ENCODE data around the gene TKT.

The TKT gene

DNA sequence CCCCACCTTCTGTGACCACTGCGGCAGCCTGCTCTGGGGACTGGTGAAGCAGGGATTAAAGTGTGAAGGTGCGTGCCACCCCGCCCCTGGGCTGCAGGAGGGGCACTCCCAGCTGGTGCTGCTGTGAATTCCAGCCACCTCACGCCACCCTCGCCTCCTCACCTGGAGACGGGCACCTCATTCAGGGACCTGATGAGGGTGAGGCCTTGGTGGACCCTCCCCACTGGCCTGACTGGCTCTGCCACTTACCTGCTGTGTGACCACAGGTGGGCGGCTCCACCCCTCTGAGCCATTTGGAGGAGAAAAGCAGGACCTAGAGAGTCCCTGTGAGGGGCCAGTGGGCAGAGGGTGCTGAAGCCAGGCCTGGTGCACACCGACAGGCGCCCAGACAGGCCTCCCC, 72.3 kb downstream of the TKT start:
- in situ Hi-C loops (cut with HindIII; ENCODE audit: low pct_unique_long_range_greater_than_20kb, low sequenced_read_pairs), result no loop called here
- no peak for TF ChIP-seq JUND (IDR thresholded peaks at IDR 0.05; ENCODE audit: low read depth)
- no peak for DNase-seq (ENCODE audit: low read depth in 1 of 2, low spot score in 1 of 2)

DNA sequence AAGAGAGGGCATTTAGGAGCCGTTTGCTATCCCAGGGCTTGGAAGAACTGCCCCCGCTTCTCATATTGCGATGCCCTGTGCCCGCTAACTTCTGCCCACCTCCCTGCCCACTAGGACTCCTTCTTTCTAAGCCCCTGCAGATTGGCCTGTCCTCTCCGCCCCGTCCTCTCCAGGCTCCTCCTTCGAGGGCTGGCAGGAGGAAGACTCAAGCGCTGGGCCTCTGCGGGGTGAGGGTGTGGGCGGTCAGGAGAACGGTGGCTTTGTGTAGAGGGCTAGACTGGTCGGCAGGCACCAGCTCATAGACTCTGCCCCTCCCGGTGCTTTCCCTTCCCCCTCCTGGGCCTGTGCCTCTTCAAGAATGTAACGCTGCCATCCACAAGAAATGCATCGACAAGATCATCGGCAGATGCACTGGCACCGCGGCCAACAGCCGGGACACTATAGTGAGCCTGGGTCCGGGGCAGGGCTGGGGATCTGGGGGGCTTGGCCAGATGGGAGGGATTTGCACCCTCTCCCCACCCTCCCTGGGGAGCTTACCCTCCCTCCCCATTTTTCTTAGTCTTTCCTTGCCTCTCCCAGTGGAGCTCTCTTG, 73.0 kb downstream of the TKT start:
- in situ Hi-C loops (cut with HindIII; ENCODE audit: low pct_unique_long_range_greater_than_20kb, low sequenced_read_pairs), result no loop called here
- no peak for TF ChIP-seq JUND (IDR thresholded peaks at IDR 0.05; ENCODE audit: low read depth)
- DNase-seq (ENCODE audit: low read depth in 1 of 2, low spot score in 1 of 2), result no peak

- TF ChIP-seq JUND (IDR thresholded peaks at IDR 0.05; ENCODE audit: low read depth), result no peak
- in situ Hi-C loops (cut with HindIII; ENCODE audit: low pct_unique_long_range_greater_than_20kb, low sequenced_read_pairs), result no loop called here
- no peak for DNase-seq (ENCODE audit: low read depth in 1 of 2, low spot score in 1 of 2)
These were observed 74.3 kb downstream of the TKT start for GRCh38 chr3:53181528-53181927.

DNA sequence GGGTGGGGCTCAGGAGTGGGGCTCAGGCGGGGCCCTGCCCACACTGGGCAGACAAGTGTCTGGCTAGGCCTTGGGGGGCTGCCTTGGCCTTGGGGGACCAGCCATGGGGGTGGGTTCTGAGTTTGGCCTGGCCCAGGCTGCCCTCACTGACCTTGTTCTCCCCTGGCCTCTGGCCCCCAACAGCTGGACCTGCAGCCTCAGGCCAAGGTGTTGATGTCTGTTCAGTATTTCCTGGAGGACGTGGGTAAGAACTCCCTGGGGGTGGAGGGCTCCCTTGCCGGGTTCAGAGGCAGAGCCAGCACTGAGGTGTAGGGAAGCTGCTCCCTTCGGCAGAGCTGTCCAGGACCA, 74.8 kb downstream of the TKT start:
- no peak for DNase-seq (ENCODE audit: low read depth in 1 of 2, low spot score in 1 of 2)
- in situ Hi-C loops (cut with HindIII; ENCODE audit: low pct_unique_long_range_greater_than_20kb, low sequenced_read_pairs), result no loop called here
- TF ChIP-seq JUND (IDR thresholded peaks at IDR 0.05; ENCODE audit: low read depth), result no peak

DNA sequence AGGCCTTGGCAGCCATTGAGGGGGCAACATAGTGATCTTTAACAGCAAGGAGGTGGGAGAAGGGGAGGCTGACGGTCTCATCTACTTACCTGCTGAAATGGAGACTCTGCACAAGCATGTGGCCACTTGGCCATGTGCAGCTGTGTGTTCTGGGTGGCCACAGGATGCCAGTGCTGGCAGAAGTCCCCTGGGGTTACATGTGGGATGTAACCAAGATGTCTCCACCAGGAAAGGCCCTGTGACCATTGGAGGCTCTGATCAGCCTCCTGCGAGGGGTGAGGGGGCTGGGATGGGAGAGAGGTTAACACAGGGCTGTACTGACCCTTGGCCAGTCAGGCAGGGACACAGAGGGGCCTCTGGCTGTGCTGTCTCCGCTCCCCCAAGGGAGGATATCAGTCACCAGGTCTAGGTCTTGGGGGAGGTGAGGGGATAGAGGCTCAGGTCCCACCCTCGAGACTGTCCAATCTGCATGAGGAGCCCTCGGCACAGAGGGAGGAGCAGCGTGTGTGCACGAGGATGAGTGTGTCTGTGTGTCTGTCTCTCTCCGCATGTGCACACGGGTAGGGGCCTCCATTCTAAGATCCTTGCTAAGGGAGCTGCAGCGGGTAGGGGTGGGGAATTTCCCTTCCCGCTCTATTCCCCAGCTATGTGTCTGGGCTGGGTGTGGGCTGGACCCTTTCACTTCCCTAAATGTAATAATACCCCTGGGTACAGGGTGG, 75.4 kb downstream of the TKT start:
- no peak for DNase-seq (ENCODE audit: low read depth in 1 of 2, low spot score in 1 of 2)
- TF ChIP-seq JUND (IDR thresholded peaks at IDR 0.05; ENCODE audit: low read depth), result no peak
- in situ Hi-C loops (cut with HindIII; ENCODE audit: low pct_unique_long_range_greater_than_20kb, low sequenced_read_pairs), result no loop called here

- DNase-seq (ENCODE audit: low read depth in 1 of 2, low spot score in 1 of 2), result no peak
- in situ Hi-C loops (cut with HindIII; ENCODE audit: low pct_unique_long_range_greater_than_20kb, low sequenced_read_pairs), result no loop called here
- no peak for TF ChIP-seq JUND (IDR thresholded peaks at IDR 0.05; ENCODE audit: low read depth)
These were observed 76.2 kb downstream of the TKT start for GRCh38 chr3:53179580-53179979.

- TF ChIP-seq JUND (IDR thresholded peaks at IDR 0.05; ENCODE audit: low read depth), result no peak
- no peak for DNase-seq (ENCODE audit: low read depth in 1 of 2, low spot score in 1 of 2)
- in situ Hi-C loops (cut with HindIII; ENCODE audit: low pct_unique_long_range_greater_than_20kb, low sequenced_read_pairs), result no loop called here
These were observed 77.6 kb downstream of the TKT start for GRCh38 chr3:53178246-53178645.

GRCh38 chr3:53175613-53176540, 79.9 kb downstream of the TKT start:
- TF ChIP-seq JUND (IDR thresholded peaks at IDR 0.05; ENCODE audit: low read depth), result no peak

More at GRCh38 chr3:53175613-53176540, 79.9 kb downstream of the TKT start:
- DNase-seq (ENCODE audit: low read depth in 1 of 2, low spot score in 1 of 2), result no peak
- in situ Hi-C loops (cut with HindIII; ENCODE audit: low pct_unique_long_range_greater_than_20kb, low sequenced_read_pairs), result no loop called here

All from T47D (cell line).